Stomach (tissue), 4 donors: ENCODE measurements around the gene NPM3.
A peak's percentile ranks its signal among the peaks of the same experiment; 100 is the strongest.

Experiments used
- EP300 ChIP-seq: sonication (generic); formaldehyde crosslinking; IDR thresholded peaks from one replicate; pipeline ENCODE4 v1.6.1; 2017; ENCODE audit warnings: antibody characterized with exemption
- POLR2A ChIP-seq, 4 donors: fragments of 450-650 bp; IDR thresholded peaks; one replicate each; pipeline ENCODE4 v1.6.1; 2016; ENCODE audit warnings: antibody characterized with exemption in 4 of 4, control low read depth in 2 of 4, mild to moderate bottlenecking in 1 of 4, moderate library complexity in 1 of 4
- POLR2AphosphoS5 ChIP-seq, 3 donors: sonication (generic); formaldehyde crosslinking; IDR thresholded peaks; one replicate each; pipeline ENCODE4 v1.6.1; 2016; ENCODE audit warnings: antibody characterized with exemption in 3 of 3
- TF ChIP-seq, protein P1 (sequence below), 7 experiments: fragments of 450-650 bp in 4 of 7; fragments of 200-600 bp in 3 of 7; sonication (generic) in 3 of 7; IDR thresholded peaks; one replicate each; pipeline ENCODE4 v1.5.1; 2016 to 2019; ENCODE audit warnings: antibody characterized with exemption in 7 of 7, control low read depth in 2 of 7, mild to moderate bottlenecking in 1 of 7

DNA sequence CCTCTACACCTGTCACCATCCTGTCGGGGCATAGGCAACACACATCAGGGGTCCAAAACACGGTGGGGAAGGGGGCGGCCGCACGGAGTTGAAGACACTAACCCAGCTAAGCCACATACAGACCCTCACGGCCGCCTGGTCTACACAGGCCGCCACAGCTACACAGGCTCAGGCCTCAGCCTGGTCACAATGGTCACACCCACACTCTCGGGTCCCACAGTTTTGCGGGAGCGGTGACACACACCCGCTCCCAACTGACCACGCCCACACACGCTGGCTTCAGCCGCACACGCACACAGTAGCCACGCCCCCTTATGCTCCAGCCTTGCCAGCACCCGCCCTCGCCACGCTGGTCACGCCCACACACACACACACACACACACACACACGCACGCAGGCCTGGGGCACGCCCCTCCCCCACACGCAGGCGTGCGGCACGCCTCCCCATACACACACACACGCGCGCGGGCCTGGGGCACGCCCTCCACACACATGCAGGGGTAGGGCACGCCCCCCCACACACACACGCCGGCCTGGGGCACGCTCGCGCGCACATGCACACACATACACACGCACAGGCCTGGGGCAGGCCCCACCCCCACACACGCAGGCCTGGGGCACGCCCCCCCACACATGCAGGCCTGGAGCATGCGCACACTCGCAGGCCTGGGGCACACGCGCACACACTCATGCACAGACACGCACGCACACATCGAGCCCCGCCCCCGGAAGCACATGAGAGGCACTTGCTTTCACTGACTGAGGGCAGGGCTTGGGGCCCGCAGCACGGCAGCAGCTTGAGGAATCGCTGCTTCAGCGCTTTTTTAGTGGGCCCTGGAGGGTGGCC lies 47.3 kb upstream of the NPM3 start:
- TF ChIP-seq, protein P1, sequence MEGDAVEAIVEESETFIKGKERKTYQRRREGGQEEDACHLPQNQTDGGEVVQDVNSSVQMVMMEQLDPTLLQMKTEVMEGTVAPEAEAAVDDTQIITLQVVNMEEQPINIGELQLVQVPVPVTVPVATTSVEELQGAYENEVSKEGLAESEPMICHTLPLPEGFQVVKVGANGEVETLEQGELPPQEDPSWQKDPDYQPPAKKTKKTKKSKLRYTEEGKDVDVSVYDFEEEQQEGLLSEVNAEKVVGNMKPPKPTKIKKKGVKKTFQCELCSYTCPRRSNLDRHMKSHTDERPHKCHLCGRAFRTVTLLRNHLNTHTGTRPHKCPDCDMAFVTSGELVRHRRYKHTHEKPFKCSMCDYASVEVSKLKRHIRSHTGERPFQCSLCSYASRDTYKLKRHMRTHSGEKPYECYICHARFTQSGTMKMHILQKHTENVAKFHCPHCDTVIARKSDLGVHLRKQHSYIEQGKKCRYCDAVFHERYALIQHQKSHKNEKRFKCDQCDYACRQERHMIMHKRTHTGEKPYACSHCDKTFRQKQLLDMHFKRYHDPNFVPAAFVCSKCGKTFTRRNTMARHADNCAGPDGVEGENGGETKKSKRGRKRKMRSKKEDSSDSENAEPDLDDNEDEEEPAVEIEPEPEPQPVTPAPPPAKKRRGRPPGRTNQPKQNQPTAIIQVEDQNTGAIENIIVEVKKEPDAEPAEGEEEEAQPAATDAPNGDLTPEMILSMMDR (IDR thresholded peaks at IDR 0.05): peak in 1 of 7 experiments; percentile 10
- TF ChIP-seq POLR2AphosphoS5 (IDR thresholded peaks at IDR 0.05) (peak in 1 of 3 donors; percentile 27), EP300 (no peak), POLR2A (IDR thresholded peaks at IDR 0.05) (no peak)
